GM12878 (cell line): ENCODE measurements around the gene FCER1G. TPM values are rescaled to one million over a fixed set of nuclear protein-coding genes. Genes with fewer than 3 reads are reported as not detected.

ENCODE experiments used
- ATAC-seq: fragments of 200-7000 bp; cut with Tn5 transposase; 3 replicates; pipeline ENCODE4 v1.9.1; 2020; ENCODE audit warnings: mild to moderate bottlenecking, moderate library complexity
- BruUV-seq: library from RNA; stranded (reverse); fragments of 400-500 nt; replicated peaks from 2 replicates; lab custom pipeline; 2021; lab: Mats Ljungman, UMichigan
- CTCF ChIA-PET: fragments of 300-600 bp; sonication (Branson Sonifier 250); formaldehyde crosslinking; extraction: SDS; loops from one replicate; lab custom pipeline; 2021; ENCODE audit warnings: inconsistent platforms; lab: Yijun Ruan, JAX
- POLR2A ChIA-PET: fragments of 350-600 bp; formaldehyde crosslinking; extraction: SDS; loops from one replicate; lab custom pipeline; 2021; ENCODE audit warnings: inconsistent platforms; lab: Charles Lee
- RAD21 ChIA-PET: fragments of 300-600 bp; sonication (Branson Sonifier 250); formaldehyde crosslinking; loops from one replicate; lab custom pipeline; 2023; ENCODE audit warnings: antibody characterized with exemption; ENCODE audit not compliant: unreplicated experiment; lab: Charles Lee
- SMC1A ChIA-PET: fragments of 300-600 bp; sonication (Branson Sonifier 250); formaldehyde crosslinking; loops from one replicate; lab custom pipeline; 2023; ENCODE audit not compliant: unreplicated experiment, uncharacterized antibody; lab: Charles Lee
- DNase-seq: peaks from one replicate; pipeline ENCODE4 v3.0.0-alpha.2; 2011; ENCODE audit warnings: low read depth, low spot score
- FAIRE-seq: peaks from 3 replicates; lab custom pipeline; 2011; peaks lifted over from hg19 to GRCh38; lab: Jason Lieb, UNC
- H2AFZ ChIP-seq: 2 replicates; pipeline ENCODE4 v1.6.0; 2011; ENCODE audit warnings: low read depth, low read length, control low read depth; ENCODE audit not compliant: control insufficient read depth
- H3K27ac ChIP-seq: 2 replicates; pipeline ENCODE4 v1.5.1; 2011; ENCODE audit warnings: control low read depth; ENCODE audit not compliant: control insufficient read depth, insufficient read depth
- H3K27me3 ChIP-seq, 2 experiments: replicated peaks in 1 of 2; 2 replicates each; pipeline versions ENCODE4 v1.6.0 to v1.6.1; 2011; ENCODE audit warnings: low read length in 1 of 2; ENCODE audit not compliant: control insufficient read depth in 2 of 2, insufficient read depth in 2 of 2
- H3K36me3 ChIP-seq, 2 experiments: 2 replicates each; pipeline ENCODE4 v1.5.1; 2011; ENCODE audit warnings: low read length in 1 of 2; ENCODE audit not compliant: control insufficient read depth in 2 of 2, insufficient read depth in 2 of 2
- H3K4me1 ChIP-seq: 2 replicates; pipeline ENCODE4 v1.6.1; 2011; ENCODE audit warnings: mild to moderate bottlenecking, low read length, moderate library complexity, mixed read lengths; ENCODE audit not compliant: control insufficient read depth, insufficient read depth
- H3K4me2 ChIP-seq: 2 replicates; pipeline ENCODE4 v1.6.0; 2011; ENCODE audit warnings: control low read depth; ENCODE audit not compliant: control insufficient read depth, insufficient read depth
- H3K4me3 ChIP-seq: fragments of 200-600 bp; sonication (generic); 2 replicates; pipeline ENCODE4 v1.5.1; 2016
- H3K79me2 ChIP-seq: 2 replicates; pipeline ENCODE4 v1.6.0; 2011; ENCODE audit warnings: low read length; ENCODE audit not compliant: control insufficient read depth, insufficient read depth
- H3K9ac ChIP-seq: 2 replicates; pipeline ENCODE4 v1.8.0; 2011; ENCODE audit warnings: low read length, control low read depth, mixed read lengths; ENCODE audit not compliant: control insufficient read depth, insufficient read depth
- H3K9me3 ChIP-seq: replicated peaks from 3 replicates; pipeline ENCODE4 v1.5.1; 2011; ENCODE audit warnings: mild to moderate bottlenecking, low read length; ENCODE audit not compliant: control insufficient read depth, insufficient read depth
- H4K20me1 ChIP-seq: 2 replicates; pipeline ENCODE4 v1.6.0; 2011; ENCODE audit not compliant: control insufficient read depth, insufficient read depth
- BCL11A ChIP-seq: IDR thresholded peaks from 2 replicates; pipeline ENCODE4 v1.6.1; 2011; ENCODE audit warnings: low read depth, low read length
- BCL3 ChIP-seq: IDR thresholded peaks from 2 replicates; pipeline ENCODE4 v1.6.1; 2011; ENCODE audit warnings: borderline replicate concordance, low read depth, mild to moderate bottlenecking, moderate library complexity, low read length; ENCODE audit not compliant: insufficient read depth, poor library complexity, severe bottlenecking
- CUX1 ChIP-seq: IDR thresholded peaks from 2 replicates; pipeline ENCODE4 v1.6.1; 2012; ENCODE audit warnings: improper control_type of control experiment, low read depth, low read length; ENCODE audit not compliant: insufficient replicate concordance
- E2F4 ChIP-seq: IDR thresholded peaks from 2 replicates; pipeline ENCODE4 v1.6.1; 2012; ENCODE audit warnings: low read depth, low read length, improper control_type of control experiment
- IKZF2 ChIP-seq, 2 experiments: fragments of 450-650 bp; IDR thresholded peaks; 2 replicates each; pipeline ENCODE4 v1.6.1; 2017; ENCODE audit warnings: mild to moderate bottlenecking in 2 of 2, moderate library complexity in 2 of 2
- MAX ChIP-seq: IDR thresholded peaks from 2 replicates; pipeline ENCODE4 v1.6.1; 2012; ENCODE audit warnings: low read depth, low read length, improper control_type of control experiment
- NFIC ChIP-seq: IDR thresholded peaks from 2 replicates; pipeline ENCODE4 v1.6.1; 2012; ENCODE audit warnings: low read depth, mild to moderate bottlenecking, inconsistent platforms, low read length, moderate library complexity
- NFYB ChIP-seq: IDR thresholded peaks from 2 replicates; pipeline ENCODE4 v1.6.1; 2011; ENCODE audit warnings: low read depth, mild to moderate bottlenecking, low read length, improper control_type of control experiment, moderate library complexity; ENCODE audit not compliant: insufficient read depth
- NRF1 ChIP-seq: conservative IDR thresholded peaks from 2 replicates; pipeline ENCODE4 v1.6.1; 2011; ENCODE audit warnings: mild to moderate bottlenecking, low read depth, low read length, improper control_type of control experiment
- POLR2AphosphoS2 ChIP-seq: IDR thresholded peaks from 2 replicates; pipeline ENCODE4 v1.6.1; 2011; ENCODE audit warnings: low read depth, mild to moderate bottlenecking, low read length, improper control_type of control experiment, moderate library complexity
- POLR2AphosphoS5 ChIP-seq: IDR thresholded peaks from 2 replicates; pipeline ENCODE4 v1.6.1; 2011; ENCODE audit warnings: mild to moderate bottlenecking, low read length, inconsistent platforms
- WGBS: methylation state at CpG from one replicate; pipeline ENCODE4 v1.1.6; 2016; ENCODE audit warnings: low lambda C conversion rate; ENCODE audit not compliant: insufficient replicate concordance, insufficient coverage; ENCODE audit errors: missing lambda C conversion rate; 5-methylcytosine and 5-hydroxymethylcytosine counted together
- in situ Hi-C: fragments of 300-500 bp; cut with MboI; formaldehyde crosslinking; loops from 9 replicates; pipeline ENCODE4 v1.14.3; 2018; ENCODE audit warnings: mixed read lengths
- intact Hi-C: fragments of 100-400 bp; cut with micrococcal nuclease; formaldehyde crosslinking; loops from one replicate; pipeline ENCODE4 v1.14.2; 2022; ENCODE audit not compliant: unreplicated experiment
- polyA plus RNA-seq, 11 experiments: library from polyadenylated mRNA; depleted of rRNA in 4 of 11; unstranded in 6 of 11; stranded (reverse) in 5 of 11; fragments of >200 nt; fragmentation: Nextera tagmentation in 4 of 11; fragmentation: Illumina TruSeq in 1 of 11; extraction: Ambion mirVana in 4 of 11; extraction: Trizol in 1 of 11; gene quantifications; 1 replicate in 1 of 11; 2 replicates in 10 of 11; pipeline versions ENCODE4 v1.2.1 to v1.2.3, GENCODE V29; 2011 to 2016; ENCODE audit warnings: inconsistent platforms in 2 of 11, missing spikeins in 2 of 11, low read depth in 1 of 11
- total RNA-seq, 4 experiments: library from RNA; depleted of rRNA in 3 of 4; stranded (reverse); fragments of >200 nt in 3 of 4; fragmentation: Illumina TruSeq in 1 of 4; extraction: Trizol in 1 of 4; gene quantifications; 2 replicates each; pipeline versions ENCODE4 v1.2.1 to v1.2.3, GENCODE V29; 2013 to 2021

Gene FCER1G
- total and polyA plus RNA-seq, 10 of the 15 experiments (the other 5 are each of a cell fraction or from before 2014, with no cell fraction given): 0.40 to 1.9 (median 0.89) TPM

- H3K79me2 ChIP-seq: peaks cover 10% of the 10 kb centered on the region
- no peak overlapping the region for H3K4me3 ChIP-seq
- BruUV-seq: no TSS peak
- WGBS: 85% methylated on average over 7 of the region's 7 CpGs
- in situ Hi-C loops (no loop called here), intact Hi-C loops (loop anchor here (2.0 kb wide), 1 partner anchor 21 kb away; the partner anchor contains the start of gene NDUFS2)
- FAIRE-seq (no peak), DNase-seq (no peak), ATAC-seq (no peak)
- H3K36me3 ChIP-seq: peaks cover 0 to 1% of the 10 kb centered on the region in 2 experiments; a peak in 2 of 4 replicates
- TF ChIP-seq MAX (no peak), POLR2AphosphoS5 (no peak), BCL11A (no peak), BCL3 (no peak), NFIC (no peak), CUX1 (no peak), NRF1 (no peak), POLR2AphosphoS2 (no peak), NFYB (no peak), E2F4 (no peak), IKZF2 (IDR thresholded peaks at IDR 0.05) (no peak)
- ChIA-PET CTCF (interaction anchor here (0.9 to 17.1 kb wide), 9 partner anchors 17 to 158 kb away, joined by 3 to 385 read pairs (median 59); partner anchors contain the start of genes CFAP126, NDUFS2 and PPOX), SMC1A (interaction anchor here (0.9 to 5.5 kb wide), 10 partner anchors 9 to 158 kb away, joined by 3 to 72 read pairs (median 13); partner anchors contain the start of genes FCER1G and NDUFS2), RAD21 (interaction anchor here (0.5 to 5.0 kb wide), 6 partner anchors 14 to 155 kb away, joined by 3 to 72 read pairs (median 19); partner anchors contain the start of genes ADAMTS4, ARHGAP30 and NDUFS2), POLR2A (interaction anchor here (0.9 to 1.0 kb wide), 2 partner anchors 19 to 90 kb away, joined by 3 to 4 read pairs; no protein-coding TSS in a partner anchor)
- H3K4me2 ChIP-seq: no peak overlapping the region
- peaks cover 19% of the 10 kb centered on the region for H3K4me1 ChIP-seq
- H4K20me1 ChIP-seq: no peaks in the 10 kb centered on the region
- H3K27ac ChIP-seq: no peak overlapping the region
- H2AFZ ChIP-seq: no peak overlapping the region
- H3K27me3 ChIP-seq: no peaks in the 10 kb centered on the region
- H3K9me3 ChIP-seq: no peaks in the 10 kb centered on the region
- no peak overlapping the region for H3K9ac ChIP-seq
Measured at GRCh38 chr1:161223805-161224694, 9.0 kb downstream of the FCER1G start.
